ENCODE measurements around the gene CPSF4.

DNA sequence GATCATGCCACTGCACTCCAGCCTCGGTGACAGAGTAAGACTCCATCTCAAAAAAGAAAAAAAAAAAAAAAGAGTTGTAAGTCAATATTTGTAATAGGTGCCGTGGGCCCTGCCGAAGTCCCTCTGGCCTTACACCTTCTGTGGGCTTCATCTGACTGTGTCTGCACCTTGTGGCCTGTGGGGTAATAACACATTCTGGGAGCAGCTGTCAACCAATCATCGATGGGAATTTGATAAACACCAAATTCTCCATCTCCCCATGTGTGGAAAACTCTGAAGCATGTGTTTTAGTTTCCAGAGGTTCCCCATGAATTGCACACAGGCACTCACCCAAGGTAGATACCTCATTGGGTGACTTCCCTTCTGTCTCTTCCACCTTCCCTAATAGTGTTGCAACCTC lies 50.5 kb downstream of the CPSF4 start:
- TF ChIP-seq EZH2 (IDR thresholded peaks at IDR 0.05) (no peak), POLR2AphosphoS5 (IDR thresholded peaks at IDR 0.05; ENCODE audit: borderline replicate concordance, low read depth, low read length) (no peak)

All from SK-N-MC (cell line).